NOMO-1 treated with DMSO at 0.1 percent for 48 hours (cell line): Measurements from ENCODE around the gene TCEAL6.
"Not testable (repeated sequence)": the region's sequence is repeated elsewhere in the genome, so short reads cannot be mapped to it uniquely, and the experiment has no call there.

Source experiments
- DNase-seq: peaks from one replicate; lab custom pipeline; 2025; ENCODE audit not compliant: unreplicated experiment; lab: John Stamatoyannopoulos, UW

TCEAL6 gene

GRCh38 chrX:102142274-102142673 lies at the start of gene TCEAL6:
TSS of gene TCEAL6 (minus strand) at chrX:102142481.
- not testable (repeated sequence) for DNase-seq

- DNase-seq: no peak
Measured at GRCh38 chrX:102185967-102186720, 43.9 kb upstream of the TCEAL6 start.

GRCh38 chrX:102155806-102156179 lies 13.5 kb upstream of the TCEAL6 start, which contains the start of gene BEX5:
TSS of gene BEX5 (minus strand) at chrX:102155977. CDS start at chrX:102154265, 1,712 bp downstream.
- DNase-seq: peak; percentile 54

GRCh38 chrX:102154900-102155805 lies 12.9 kb upstream of the TCEAL6 start:
- no peak for DNase-seq

- no peak for DNase-seq
Measured at GRCh38 chrX:102154218-102154860, 12.1 kb upstream of the TCEAL6 start.

- DNase-seq: not testable (repeated sequence)
Measured at GRCh38 chrX:102141631-102142030, 650 bp downstream of the TCEAL6 start.

GRCh38 chrX:102140876-102141275 lies 1.4 kb downstream of the TCEAL6 start:
- DNase-seq: not testable (repeated sequence)

GRCh38 chrX:102138064-102138463 lies 4.2 kb downstream of the TCEAL6 start:
- no peak for DNase-seq

GRCh38 chrX:102129473-102129872 lies 12.8 kb downstream of the TCEAL6 start:
- no peak for DNase-seq

- no peak for DNase-seq
Measured at GRCh38 chrX:102126863-102127262, 15.4 kb downstream of the TCEAL6 start.

- DNase-seq: not testable (repeated sequence)
Measured at GRCh38 chrX:102126080-102126818, 16.0 kb downstream of the TCEAL6 start.

GRCh38 chrX:102125436-102125835 lies 16.8 kb downstream of the TCEAL6 start, which contains the start of gene TCEAL2:
TSS of gene TCEAL2 (plus strand) at chrX:102125679. CDS start at chrX:102126831, 1,152 bp downstream.
- not testable (repeated sequence) for DNase-seq

GRCh38 chrX:102125014-102125413 lies 17.3 kb downstream of the TCEAL6 start:
- DNase-seq: not testable (repeated sequence)

- no peak for DNase-seq
Measured at GRCh38 chrX:102115748-102116147, 26.5 kb downstream of the TCEAL6 start.

GRCh38 chrX:102113367-102113766 lies 28.9 kb downstream of the TCEAL6 start:
- no peak for DNase-seq
